Endothelial cell of umbilical vein (primary cell): Measurements from ENCODE around the gene SOX18. TPM values are rescaled to one million over a fixed set of nuclear protein-coding genes. Genes with fewer than 3 reads are reported as not detected.

ENCODE experiments used
- BruUV-seq: library from RNA; stranded (reverse); fragments of 400-500 nt; replicated peaks from 2 replicates; lab custom pipeline; 2021; lab: Mats Ljungman, UMichigan
- CTCF ChIA-PET: fragments of 300-600, 350-600 bp; sonication (Branson Sonifier 250); formaldehyde crosslinking; loops from one replicate; lab custom pipeline; 2021; ENCODE audit warnings: antibody characterized with exemption, inconsistent platforms; lab: Charles Lee
- POLR2A ChIA-PET: fragments of 300-600, 350-600 bp; sonication (Branson Sonifier 250); formaldehyde crosslinking; loops from one replicate; lab custom pipeline; 2021; ENCODE audit warnings: antibody characterized with exemption, inconsistent platforms; lab: Charles Lee
- DNase-seq: peaks from one replicate; pipeline ENCODE4 v3.0.0-alpha.2; 2011; ENCODE audit warnings: low read depth, low spot score
- FAIRE-seq: peaks from 2 replicates; lab custom pipeline; 2011; peaks lifted over from hg19 to GRCh38; lab: Jason Lieb, UNC
- H2AFZ ChIP-seq: 2 replicates; pipeline ENCODE4 v1.6.0; 2012; ENCODE audit warnings: low read depth, low read length, control low read depth, inconsistent platforms
- H3K27ac ChIP-seq: 2 replicates; pipeline ENCODE4 v1.5.1; 2011; ENCODE audit warnings: low read depth, mild to moderate bottlenecking, control low read depth, low read length, moderate library complexity; ENCODE audit not compliant: insufficient read depth
- H3K27me3 ChIP-seq, 2 experiments: 2 replicates each; pipeline versions ENCODE4 v1.6.0 to v1.6.1; 2011; ENCODE audit warnings: low read length in 2 of 2, mixed read lengths in 1 of 2; ENCODE audit not compliant: control insufficient read depth in 2 of 2, insufficient read depth in 2 of 2
- H3K36me3 ChIP-seq, 2 experiments: 2 replicates in 1 of 2; 3 replicates in 1 of 2; pipeline ENCODE4 v1.5.1; 2011; ENCODE audit warnings: low read length in 2 of 2, mild to moderate bottlenecking in 1 of 2, moderate library complexity in 1 of 2; ENCODE audit not compliant: control insufficient read depth in 2 of 2, insufficient read depth in 2 of 2; ENCODE audit errors: extremely low read depth in 1 of 2
- H3K4me1 ChIP-seq: 3 replicates; pipeline ENCODE4 v1.5.1; 2011; ENCODE audit warnings: mild to moderate bottlenecking, low read length; ENCODE audit not compliant: control insufficient read depth, insufficient read depth; ENCODE audit errors: extremely low read depth
- H3K4me2 ChIP-seq: 2 replicates; pipeline ENCODE4 v1.6.1; 2011; ENCODE audit warnings: low read length, control low read depth, mixed read lengths; ENCODE audit not compliant: insufficient read depth
- H3K4me3 ChIP-seq, 3 experiments: fragments of 200-600 bp in 1 of 3; sonication (generic), shearing (Covaris generic) in 1 of 3; replicated peaks in 1 of 3; 2 replicates each; pipeline ENCODE4 v1.5.1; 2011 to 2016; ENCODE audit warnings: control low read depth in 3 of 3, low read length in 3 of 3, mild to moderate bottlenecking in 2 of 3, inconsistent platforms in 1 of 3, low read depth in 1 of 3, moderate library complexity in 1 of 3; ENCODE audit not compliant: insufficient read depth in 1 of 3
- H3K79me2 ChIP-seq: 2 replicates; pipeline ENCODE4 v1.6.0; 2012; ENCODE audit warnings: low read length, inconsistent platforms; ENCODE audit not compliant: control insufficient read depth, insufficient read depth
- H3K9ac ChIP-seq: replicated peaks from 2 replicates; pipeline ENCODE3; 2011; ENCODE audit warnings: low read length, control low read depth; ENCODE audit not compliant: insufficient read depth; ENCODE audit errors: extremely low read depth
- H3K9me1 ChIP-seq: replicated peaks from 3 replicates; pipeline ENCODE4 v1.6.0; 2011; ENCODE audit warnings: mild to moderate bottlenecking, low read length; ENCODE audit not compliant: control insufficient read depth, insufficient read depth; ENCODE audit errors: extremely low read depth
- H3K9me3 ChIP-seq: replicated peaks from 2 replicates; pipeline ENCODE4 v1.5.1; 2012; ENCODE audit warnings: low read length, inconsistent platforms; ENCODE audit not compliant: control insufficient read depth, insufficient read depth
- H4K20me1 ChIP-seq: replicated peaks from 2 replicates; pipeline ENCODE3; 2011; ENCODE audit warnings: mild to moderate bottlenecking, low read length; ENCODE audit not compliant: control insufficient read depth, insufficient read depth; ENCODE audit errors: extremely low read depth
- EZH2 ChIP-seq: IDR thresholded peaks from 2 replicates; pipeline ENCODE4 v1.6.1; 2012; ENCODE audit warnings: borderline replicate concordance, low read depth, mild to moderate bottlenecking, moderate library complexity, low read length, inconsistent platforms; ENCODE audit not compliant: severe bottlenecking
- FOS ChIP-seq: IDR thresholded peaks from 2 replicates; pipeline ENCODE4 v1.6.1; 2011; ENCODE audit warnings: mild to moderate bottlenecking, low read length, moderate library complexity, borderline replicate concordance; ENCODE audit not compliant: insufficient read depth
- GATA2 ChIP-seq: IDR thresholded peaks from 2 replicates; pipeline ENCODE4 v1.7.0; 2011; ENCODE audit warnings: low read depth, mild to moderate bottlenecking, moderate library complexity, mixed read lengths, low read length; ENCODE audit not compliant: insufficient read length, insufficient read depth
- JUN ChIP-seq: IDR thresholded peaks from 2 replicates; pipeline ENCODE4 v1.6.1; 2011; ENCODE audit warnings: borderline replicate concordance, low read depth; ENCODE audit not compliant: insufficient read length, insufficient read depth
- MAX ChIP-seq: IDR thresholded peaks from 2 replicates; pipeline ENCODE4 v1.6.1; 2011; ENCODE audit not compliant: insufficient read depth, insufficient read length
- MYC ChIP-seq: IDR thresholded peaks from one replicate; pipeline ENCODE4 v1.6.1; 2011; ENCODE audit warnings: mild to moderate bottlenecking, low read depth, low read length
- POLR2A ChIP-seq: IDR thresholded peaks from 2 replicates; pipeline ENCODE4 v1.6.1; 2012; ENCODE audit warnings: low read depth, mild to moderate bottlenecking, control low read depth, low read length
- dilution Hi-C: fragments of 300-500 bp; cut with MboI; formaldehyde crosslinking; loops from one replicate; pipeline ENCODE4 v1.15.0; 2019; ENCODE audit warnings: low sequenced_read_pairs; ENCODE audit not compliant: extremely low pct_ligation_motif_present
- intact Hi-C: fragments of 100-400 bp; cut with micrococcal nuclease; formaldehyde crosslinking; loops from one replicate; pipeline ENCODE4 v1.10.0; 2022
- polyA plus RNA-seq, 4 experiments: library from polyadenylated mRNA; depleted of rRNA in 3 of 4; stranded (reverse) in 3 of 4; unstranded in 1 of 4; fragments of >200 nt; gene quantifications; 2 replicates each; pipeline versions ENCODE4 v1.2.1 to v1.2.3, GENCODE V29; 2011 to 2012; ENCODE audit warnings: missing spikeins in 1 of 4
- total RNA-seq: library from RNA; stranded (reverse); gene quantifications from 2 replicates; pipeline ENCODE4 v1.2.3, GENCODE V29; 2021

SOX18 gene
- total and polyA plus RNA-seq, 2 donors (not counting 3 experiments of a cell fraction or from before 2014, with no cell fraction given) = 20.9 to 175 TPM

GRCh38 chr20:64070244-64070993 lies 21.0 kb upstream of the SOX18 start:
- Histone ChIP-seq H3K27me3 (no peaks in the 10 kb centered on the region), H2AFZ (no peak overlapping the region), H3K79me2 (no peaks in the 10 kb centered on the region), H3K4me3 (no peak overlapping the region), H3K9me3 (no peaks in the 10 kb centered on the region), H4K20me1 (no peaks in the 10 kb centered on the region), H3K9ac (no peak overlapping the region), H3K4me2 (no peak overlapping the region), H3K36me3 (peaks cover 0 to 18% of the 10 kb centered on the region in 2 experiments), H3K9me1 (no peaks in the 10 kb centered on the region), H3K27ac (no peak overlapping the region), H3K4me1 (no peaks in the 10 kb centered on the region)
- no TSS peak for BruUV-seq
- no peak for TF ChIP-seq FOS
- TF ChIP-seq MYC = no peak
- no peak for TF ChIP-seq POLR2A
- TF ChIP-seq GATA2 = no peak
- TF ChIP-seq MAX = no peak
- no peak for TF ChIP-seq JUN
- no peak for TF ChIP-seq EZH2
- FAIRE-seq = no peak
- ChIA-PET POLR2A (interaction anchor here (0.7 kb wide), 1 partner anchor 47 kb away, joined by 6 read pairs; no protein-coding TSS in a partner anchor), CTCF (interaction anchor here (0.9 to 2.3 kb wide), 5 partner anchors 10 to 532 kb away, joined by 3 to 21 read pairs (median 5); no protein-coding TSS in a partner anchor)
- DNase-seq = no peak
- dilution Hi-C loops = no loop called here
- intact Hi-C loops = no loop called here
